GM12872 (cell line): ENCODE results near the gene TRIM54.

ENCODE experiments used
- CTCF ChIP-seq: IDR thresholded peaks from 3 replicates; pipeline ENCODE4 v1.5.1; 2011; ENCODE audit warnings: low read depth, mild to moderate bottlenecking, low read length, moderate library complexity; ENCODE audit not compliant: insufficient read depth

The TRIM54 gene

GRCh38 chr2:27324720-27325119, 42.5 kb downstream of the TRIM54 start:
- no peak for TF ChIP-seq CTCF

- no peak for TF ChIP-seq CTCF
Observed at GRCh38 chr2:27335311-27335710, 53.1 kb downstream of the TRIM54 start.

DNA sequence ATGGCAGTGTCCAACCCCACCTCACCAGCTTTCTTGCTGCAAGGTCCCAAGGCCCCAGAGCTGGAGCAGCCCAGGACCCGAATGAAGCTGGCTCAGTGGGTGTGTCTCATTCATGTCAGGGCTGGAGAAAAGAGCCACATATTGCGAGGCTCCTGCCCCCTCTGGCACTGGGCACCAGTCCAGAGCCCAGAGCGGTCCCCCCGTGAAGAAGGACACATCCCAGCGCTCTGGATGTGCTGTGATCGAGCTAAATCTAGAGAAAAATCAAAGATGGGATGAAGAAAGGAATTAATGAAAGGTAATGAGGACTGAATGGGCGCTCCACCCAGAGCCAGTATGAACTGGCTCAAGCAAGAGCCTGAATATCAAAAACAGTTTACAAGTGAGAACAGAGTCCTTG, 53.9 kb downstream of the TRIM54 start:
- no peak for TF ChIP-seq CTCF

- TF ChIP-seq CTCF: no peak
Observed at GRCh38 chr2:27347641-27348040, 65.4 kb downstream of the TRIM54 start.

DNA sequence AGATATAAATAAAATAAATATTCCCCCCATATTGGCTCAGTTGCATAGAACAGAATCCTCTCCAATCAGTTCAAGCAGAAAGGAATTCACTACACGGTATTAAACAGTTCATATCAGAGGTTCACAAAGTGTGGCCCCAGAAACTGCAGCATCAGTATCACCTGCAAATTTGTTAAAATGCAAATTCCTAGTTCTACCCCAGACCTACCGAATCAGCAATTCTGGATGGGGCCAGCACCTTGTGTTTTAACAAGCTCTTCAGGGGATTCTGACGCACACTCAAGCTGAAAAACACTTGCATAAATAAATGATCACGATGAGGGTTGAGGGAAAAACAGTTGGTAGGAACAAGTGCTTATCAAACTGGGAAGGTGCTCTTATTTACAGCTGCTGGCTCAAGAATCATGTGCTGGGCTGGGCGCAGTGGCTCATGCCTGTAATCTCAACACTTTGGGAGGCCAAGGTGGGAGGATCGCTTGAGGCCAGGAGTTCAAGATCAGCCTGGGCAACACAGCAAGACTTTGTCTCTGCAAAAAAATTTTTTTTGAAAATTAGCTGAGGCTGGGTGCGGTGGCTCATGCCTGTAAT, 68.0 kb downstream of the TRIM54 start:
- no peak for TF ChIP-seq CTCF

- no peak for TF ChIP-seq CTCF
Observed at GRCh38 chr2:27351802-27352598, 69.8 kb downstream of the TRIM54 start.

DNA sequence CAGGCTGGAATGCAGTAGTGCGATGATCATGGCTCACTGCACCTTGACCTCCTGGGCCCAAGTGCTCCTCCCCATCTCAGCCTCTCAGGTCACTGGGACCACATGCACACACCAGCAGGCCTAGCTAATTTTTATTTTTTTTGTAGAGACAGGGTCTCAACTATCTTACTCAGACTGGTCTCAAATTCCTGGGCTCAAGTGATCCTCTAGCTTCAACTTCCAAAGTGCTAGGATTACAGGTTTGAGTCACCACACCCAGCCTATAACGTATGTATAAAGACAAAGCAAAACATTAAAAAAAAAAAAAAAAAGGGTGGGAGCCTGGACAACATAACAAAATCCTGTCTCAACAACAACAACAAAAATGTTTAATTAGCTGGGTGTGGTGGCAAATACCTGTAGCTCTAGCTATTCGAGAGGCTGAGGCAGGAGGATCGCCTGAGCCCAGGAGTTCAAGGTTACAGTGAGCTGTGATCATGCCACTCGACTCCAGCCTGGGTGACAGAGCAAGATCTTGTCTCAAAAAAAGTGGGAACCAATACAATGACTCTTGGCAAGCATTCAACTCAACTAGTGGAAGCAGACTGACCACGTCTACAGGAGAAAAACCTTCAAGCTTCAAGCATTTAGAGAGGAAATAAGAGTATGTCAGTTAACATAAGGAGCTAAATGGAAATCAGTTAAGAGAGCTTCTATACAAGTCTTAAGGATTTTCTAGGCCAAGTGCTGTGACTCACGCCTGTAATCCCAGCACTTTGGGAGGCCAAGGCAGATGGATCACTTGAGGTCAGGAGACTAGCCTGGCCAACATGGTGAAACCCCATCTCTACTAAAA, 71.8 kb downstream of the TRIM54 start:
- no peak for TF ChIP-seq CTCF
